GM12878 (cell line): ENCODE results near the gene INSIG2. TPM values are rescaled to one million over a fixed set of nuclear protein-coding genes. Genes with fewer than 3 reads are reported as not detected.
A peak's percentile ranks its signal among the peaks of the same experiment; 100 is the strongest.

Experiments used
- ATAC-seq: fragments of 200-7000 bp; cut with Tn5 transposase; 3 replicates; pipeline ENCODE4 v1.9.1; 2020; ENCODE audit warnings: mild to moderate bottlenecking, moderate library complexity
- BruUV-seq: library from RNA; stranded (reverse); fragments of 400-500 nt; replicated peaks from 2 replicates; lab custom pipeline; 2021; lab: Mats Ljungman, UMichigan
- CTCF ChIA-PET: fragments of 300-600 bp; sonication (Branson Sonifier 250); formaldehyde crosslinking; extraction: SDS; loops from one replicate; lab custom pipeline; 2021; ENCODE audit warnings: inconsistent platforms; lab: Yijun Ruan, JAX
- POLR2A ChIA-PET: fragments of 350-600 bp; formaldehyde crosslinking; extraction: SDS; loops from one replicate; lab custom pipeline; 2021; ENCODE audit warnings: inconsistent platforms; lab: Charles Lee
- RAD21 ChIA-PET: fragments of 300-600 bp; sonication (Branson Sonifier 250); formaldehyde crosslinking; loops from one replicate; lab custom pipeline; 2023; ENCODE audit warnings: antibody characterized with exemption; ENCODE audit not compliant: unreplicated experiment; lab: Charles Lee
- SMC1A ChIA-PET: fragments of 300-600 bp; sonication (Branson Sonifier 250); formaldehyde crosslinking; loops from one replicate; lab custom pipeline; 2023; ENCODE audit not compliant: unreplicated experiment, uncharacterized antibody; lab: Charles Lee
- DNase-seq: peaks from one replicate; pipeline ENCODE4 v3.0.0-alpha.2; 2011; ENCODE audit warnings: low read depth, low spot score
- FAIRE-seq: peaks from 3 replicates; lab custom pipeline; 2011; peaks lifted over from hg19 to GRCh38; lab: Jason Lieb, UNC
- H2AFZ ChIP-seq: 2 replicates; pipeline ENCODE4 v1.6.0; 2011; ENCODE audit warnings: low read depth, low read length, control low read depth; ENCODE audit not compliant: control insufficient read depth
- H3K27ac ChIP-seq: 2 replicates; pipeline ENCODE4 v1.5.1; 2011; ENCODE audit warnings: control low read depth; ENCODE audit not compliant: control insufficient read depth, insufficient read depth
- H3K27me3 ChIP-seq, 2 experiments: replicated peaks in 1 of 2; 2 replicates each; pipeline versions ENCODE4 v1.6.0 to v1.6.1; 2011; ENCODE audit warnings: low read length in 1 of 2; ENCODE audit not compliant: control insufficient read depth in 2 of 2, insufficient read depth in 2 of 2
- H3K36me3 ChIP-seq, 2 experiments: 2 replicates each; pipeline ENCODE4 v1.5.1; 2011; ENCODE audit warnings: low read length in 1 of 2; ENCODE audit not compliant: control insufficient read depth in 2 of 2, insufficient read depth in 2 of 2
- H3K4me1 ChIP-seq: 2 replicates; pipeline ENCODE4 v1.6.1; 2011; ENCODE audit warnings: mild to moderate bottlenecking, low read length, moderate library complexity, mixed read lengths; ENCODE audit not compliant: control insufficient read depth, insufficient read depth
- H3K4me2 ChIP-seq: 2 replicates; pipeline ENCODE4 v1.6.0; 2011; ENCODE audit warnings: control low read depth; ENCODE audit not compliant: control insufficient read depth, insufficient read depth
- H3K4me3 ChIP-seq: fragments of 200-600 bp; sonication (generic); 2 replicates; pipeline ENCODE4 v1.5.1; 2016
- H3K79me2 ChIP-seq: 2 replicates; pipeline ENCODE4 v1.6.0; 2011; ENCODE audit warnings: low read length; ENCODE audit not compliant: control insufficient read depth, insufficient read depth
- H3K9ac ChIP-seq: 2 replicates; pipeline ENCODE4 v1.8.0; 2011; ENCODE audit warnings: low read length, control low read depth, mixed read lengths; ENCODE audit not compliant: control insufficient read depth, insufficient read depth
- H3K9me3 ChIP-seq: replicated peaks from 3 replicates; pipeline ENCODE4 v1.5.1; 2011; ENCODE audit warnings: mild to moderate bottlenecking, low read length; ENCODE audit not compliant: control insufficient read depth, insufficient read depth
- H4K20me1 ChIP-seq: 2 replicates; pipeline ENCODE4 v1.6.0; 2011; ENCODE audit not compliant: control insufficient read depth, insufficient read depth
- FOS ChIP-seq: IDR thresholded peaks from 3 replicates; pipeline ENCODE4 v1.6.1; 2011; ENCODE audit warnings: borderline replicate concordance; ENCODE audit not compliant: insufficient read length; ENCODE audit errors: extremely low read depth
- HCFC1 ChIP-seq: fragments of 150-350 bp; IDR thresholded peaks from 2 replicates; pipeline ENCODE4 v1.6.1; 2014; ENCODE audit warnings: low read length
- MTA3 ChIP-seq: IDR thresholded peaks from 2 replicates; pipeline ENCODE4 v1.6.1; 2012; ENCODE audit warnings: low read length, inconsistent platforms, borderline replicate concordance
- MYC ChIP-seq: IDR thresholded peaks from 2 replicates; pipeline ENCODE4 v1.6.1; 2011; ENCODE audit warnings: mild to moderate bottlenecking, low read length, moderate library complexity, inconsistent platforms; ENCODE audit not compliant: insufficient read depth, insufficient replicate concordance, insufficient read length, severe bottlenecking
- SPI1 ChIP-seq: IDR thresholded peaks from 2 replicates; pipeline ENCODE4 v1.6.1; 2011; ENCODE audit warnings: low read depth, mild to moderate bottlenecking, low read length, moderate library complexity, borderline replicate concordance; ENCODE audit not compliant: insufficient read depth
- SREBF1 ChIP-seq: IDR thresholded peaks from 2 replicates; pipeline ENCODE4 v1.6.1; 2012; ENCODE audit warnings: mild to moderate bottlenecking, low read length
- TCF7 ChIP-seq: IDR thresholded peaks from 2 replicates; pipeline ENCODE4 v1.6.1; 2014; ENCODE audit warnings: antibody characterized with exemption, borderline replicate concordance
- WGBS: methylation state at CpG from one replicate; pipeline ENCODE4 v1.1.6; 2016; ENCODE audit warnings: low lambda C conversion rate; ENCODE audit not compliant: insufficient replicate concordance, insufficient coverage; ENCODE audit errors: missing lambda C conversion rate; 5-methylcytosine and 5-hydroxymethylcytosine counted together
- in situ Hi-C: fragments of 300-500 bp; cut with MboI; formaldehyde crosslinking; loops from 9 replicates; pipeline ENCODE4 v1.14.3; 2018; ENCODE audit warnings: mixed read lengths
- intact Hi-C: fragments of 100-400 bp; cut with micrococcal nuclease; formaldehyde crosslinking; loops from one replicate; pipeline ENCODE4 v1.14.2; 2022; ENCODE audit not compliant: unreplicated experiment
- polyA plus RNA-seq, 11 experiments: library from polyadenylated mRNA; depleted of rRNA in 4 of 11; unstranded in 6 of 11; stranded (reverse) in 5 of 11; fragments of >200 nt; fragmentation: Nextera tagmentation in 4 of 11; fragmentation: Illumina TruSeq in 1 of 11; extraction: Ambion mirVana in 4 of 11; extraction: Trizol in 1 of 11; gene quantifications; 1 replicate in 1 of 11; 2 replicates in 10 of 11; pipeline versions ENCODE4 v1.2.1 to v1.2.3, GENCODE V29; 2011 to 2016; ENCODE audit warnings: inconsistent platforms in 2 of 11, missing spikeins in 2 of 11, low read depth in 1 of 11
- total RNA-seq, 4 experiments: library from RNA; depleted of rRNA in 3 of 4; stranded (reverse); fragments of >200 nt in 3 of 4; fragmentation: Illumina TruSeq in 1 of 4; extraction: Trizol in 1 of 4; gene quantifications; 2 replicates each; pipeline versions ENCODE4 v1.2.1 to v1.2.3, GENCODE V29; 2013 to 2021
- TF ChIP-seq, protein P1 (sequence below): fragments of 450-650 bp; IDR thresholded peaks from 2 replicates; pipeline ENCODE4 v1.6.1; 2014; ENCODE audit warnings: mild to moderate bottlenecking

INSIG2 gene
- total and polyA plus RNA-seq, 10 of the 15 experiments (the other 5 are each of a cell fraction or from before 2014, with no cell fraction given) = 4.9 to 92.7 (median 12.0) TPM

DNA sequence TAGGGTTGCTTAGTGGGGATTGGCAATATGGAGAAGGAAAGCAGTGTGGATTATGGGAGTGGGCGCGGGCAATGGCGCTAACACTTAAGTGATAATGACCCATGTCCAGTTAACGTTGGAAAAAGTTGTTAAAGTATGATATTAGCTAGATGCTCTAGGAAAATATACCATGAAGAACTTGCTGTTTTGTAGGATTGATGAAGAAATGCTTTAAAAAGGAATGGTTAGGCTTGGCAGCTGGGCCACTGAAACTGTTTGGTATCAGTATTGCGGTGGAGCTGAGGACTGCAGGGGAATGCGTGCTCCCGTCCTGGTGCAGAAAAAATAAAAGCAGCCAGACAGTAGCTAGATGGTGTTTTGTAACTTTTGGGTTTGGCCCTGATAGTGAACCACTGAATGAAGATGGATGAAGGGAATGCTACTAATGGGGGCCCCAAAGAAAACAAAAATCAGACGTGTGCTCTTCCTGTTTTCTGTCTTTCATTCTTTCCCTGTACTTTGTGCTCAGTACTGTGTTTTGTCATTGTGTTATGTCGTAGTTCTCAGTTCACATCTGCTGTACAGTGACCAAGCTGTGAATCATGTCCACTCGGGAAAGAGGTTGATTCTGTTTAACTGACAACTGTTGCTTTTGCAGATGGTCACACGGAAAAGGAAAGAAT lies 999 bp downstream of the INSIG2 start (continued):
- TF ChIP-seq MTA3 (no peak), HCFC1 (no peak), SPI1 (peak; percentile 35; the same call in 1 of the 2 replicates), FOS (no peak), TCF7 (no peak)
- TF ChIP-seq, protein P1, sequence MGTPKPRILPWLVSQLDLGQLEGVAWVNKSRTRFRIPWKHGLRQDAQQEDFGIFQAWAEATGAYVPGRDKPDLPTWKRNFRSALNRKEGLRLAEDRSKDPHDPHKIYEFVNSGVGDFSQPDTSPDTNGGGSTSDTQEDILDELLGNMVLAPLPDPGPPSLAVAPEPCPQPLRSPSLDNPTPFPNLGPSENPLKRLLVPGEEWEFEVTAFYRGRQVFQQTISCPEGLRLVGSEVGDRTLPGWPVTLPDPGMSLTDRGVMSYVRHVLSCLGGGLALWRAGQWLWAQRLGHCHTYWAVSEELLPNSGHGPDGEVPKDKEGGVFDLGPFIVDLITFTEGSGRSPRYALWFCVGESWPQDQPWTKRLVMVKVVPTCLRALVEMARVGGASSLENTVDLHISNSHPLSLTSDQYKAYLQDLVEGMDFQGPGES = no peak
- TF ChIP-seq, all 136 proteins: peak for 10

DNA sequence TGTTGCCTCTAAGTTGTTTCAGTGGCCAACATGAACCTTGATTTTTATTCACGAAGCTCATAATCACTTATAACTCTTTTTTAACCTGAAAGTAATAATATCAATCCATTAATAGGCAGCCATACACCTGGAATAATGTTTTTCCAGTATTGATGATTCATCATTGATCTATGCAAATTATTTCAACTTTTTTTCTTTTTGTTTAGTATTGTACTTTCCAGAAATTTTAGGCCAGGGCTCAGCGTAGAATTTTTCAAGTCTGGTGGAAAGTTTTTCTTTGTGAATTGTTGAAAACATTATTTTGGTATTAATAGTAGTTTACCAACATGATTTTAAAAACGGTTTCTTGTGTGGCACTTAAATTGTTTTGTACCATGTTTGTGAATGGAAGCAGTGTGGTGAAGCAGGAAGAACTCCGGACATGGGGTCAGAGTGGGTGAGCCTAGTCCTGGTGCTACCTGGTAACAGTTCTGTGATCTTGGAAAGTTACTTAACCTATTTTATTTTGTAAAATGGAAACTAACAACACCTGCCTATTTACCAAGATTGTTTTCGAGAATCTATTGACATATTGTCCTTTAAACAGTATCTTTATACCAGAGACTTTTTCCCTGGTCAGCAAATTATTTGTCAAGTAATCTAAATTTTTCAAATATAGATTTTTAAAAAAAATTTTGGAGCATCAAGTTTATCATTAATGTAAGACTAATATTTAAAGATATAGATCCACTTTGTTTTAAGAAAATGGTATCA lies 2.3 kb downstream of the INSIG2 start:
- intact Hi-C loops (no loop called here), in situ Hi-C loops (no loop called here)
- RAD21 ChIA-PET = interaction anchor here (0.8 to 2.6 kb wide), 8 partner anchors 12 to 95 kb away, joined by 3 to 16 read pairs (median 4); partner anchors contain the start of gene CCDC93
- TF ChIP-seq MYC (no peak), SREBF1 (no peak)
- ATAC-seq = no peak
- SMC1A ChIA-PET = interaction anchor here (0.9 to 7.7 kb wide), 12 partner anchors 9 to 96 kb away, joined by 3 to 48 read pairs (median 4); no protein-coding TSS in a partner anchor
- no peak for DNase-seq
- Histone ChIP-seq H3K4me1 (no peaks in the 10 kb centered on the region), H3K4me3 (peak overlapping the region; percentile 70), H3K9ac (peak overlapping the region; percentile 54; the same call in 1 of the 2 replicates), H2AFZ (no peak overlapping the region), H3K79me2 (peaks cover 58% of the 10 kb centered on the region), H4K20me1 (peaks cover 2% of the 10 kb centered on the region; the same call in 1 of the 2 replicates), H3K9me3 (no peaks in the 10 kb centered on the region), H3K36me3 (0 out of 4 replicates have a peak, but pooled peaks cover 0 to 3% of the 10 kb centered on the region in 2 experiments), H3K27ac (no peak overlapping the region), H3K4me2 (peak overlapping the region; percentile 78), H3K27me3 (no peaks in the 10 kb centered on the region)
- no peak for FAIRE-seq
- no TSS peak for BruUV-seq
- WGBS = 73% methylated on average over 5 of the region's 5 CpGs
- POLR2A ChIA-PET = interaction anchor here (1.6 to 2.7 kb wide), 3 partner anchors 13 to 41 kb away, joined by 4 to 24 read pairs (median 8); no protein-coding TSS in a partner anchor
- CTCF ChIA-PET = interaction anchor here (0.9 to 2.6 kb wide), 9 partner anchors 13 to 60 kb away, joined by 3 to 17 read pairs (median 4); no protein-coding TSS in a partner anchor
